ENCODE data around the gene GLB1L3.
"Not testable (repeated sequence)": the region's sequence is repeated elsewhere in the genome, so short reads cannot be mapped to it uniquely, and the experiment has no call there.

The GLB1L3 gene

GRCh38 chr11:134283461-134284230, 7.5 kb downstream of the GLB1L3 start:
- H3K9ac ChIP-seq (ENCODE audit: low read depth in 1 of 2, low read length in 2 of 2): no peak overlapping the region
- H3K9me3 ChIP-seq (ENCODE audit: control insufficient read depth in 1 of 2, low read length in 2 of 2): no peaks in the 10 kb centered on the region
- no peaks in the 10 kb centered on the region for H3K4me1 ChIP-seq (ENCODE audit: control insufficient read depth in 1 of 2, insufficient read depth in 2 of 2, low read length in 2 of 2)
- H3K27ac ChIP-seq (ENCODE audit: low read depth, low read length): no peak overlapping the region
- no peaks in the 10 kb centered on the region for H3K36me3 ChIP-seq (ENCODE audit: control insufficient read depth in 1 of 2, insufficient read depth in 2 of 2, low read length in 2 of 2)
- no peak overlapping the region for H3K4me3 ChIP-seq (ENCODE audit: low read depth in 1 of 2, low read length in 2 of 2)
- peaks cover 3 to 4% of the 10 kb centered on the region in 2 donors for H3K27me3 ChIP-seq (ENCODE audit: control insufficient read depth in 1 of 2, insufficient read depth in 2 of 2, low read length in 2 of 2)

- not testable (repeated sequence) for H3K9ac ChIP-seq (ENCODE audit: low read depth in 1 of 2, low read length in 2 of 2); H3K4me3 ChIP-seq (ENCODE audit: low read depth in 1 of 2, low read length in 2 of 2); H3K36me3 ChIP-seq (ENCODE audit: control insufficient read depth in 1 of 2, insufficient read depth in 2 of 2, low read length in 2 of 2); H3K27me3 ChIP-seq (ENCODE audit: control insufficient read depth in 1 of 2, insufficient read depth in 2 of 2, low read length in 2 of 2); H3K4me1 ChIP-seq (ENCODE audit: control insufficient read depth in 1 of 2, insufficient read depth in 2 of 2, low read length in 2 of 2); H3K27ac ChIP-seq (ENCODE audit: low read depth, low read length); H3K9me3 ChIP-seq (ENCODE audit: control insufficient read depth in 1 of 2, low read length in 2 of 2)
Measured at GRCh38 chr11:134284349-134284748, 8.2 kb downstream of the GLB1L3 start.

- no peak overlapping the region for H3K4me3 ChIP-seq (ENCODE audit: low read depth in 1 of 2, low read length in 2 of 2)
Measured at GRCh38 chr11:134287561-134287960, 11.4 kb downstream of the GLB1L3 start.

GRCh38 chr11:134288486-134288885, 12.3 kb downstream of the GLB1L3 start:
- Histone ChIP-seq H3K27ac (ENCODE audit: low read depth, low read length) (no peak overlapping the region), H3K9me3 (ENCODE audit: control insufficient read depth in 1 of 2, low read length in 2 of 2) (no peaks in the 10 kb centered on the region), H3K4me3 (ENCODE audit: low read depth in 1 of 2, low read length in 2 of 2) (no peak overlapping the region), H3K4me1 (ENCODE audit: control insufficient read depth in 1 of 2, insufficient read depth in 2 of 2, low read length in 2 of 2) (no peaks in the 10 kb centered on the region), H3K27me3 (ENCODE audit: control insufficient read depth in 1 of 2, insufficient read depth in 2 of 2, low read length in 2 of 2) (no peaks in the 10 kb centered on the region), H3K36me3 (ENCODE audit: control insufficient read depth in 1 of 2, insufficient read depth in 2 of 2, low read length in 2 of 2) (no peaks in the 10 kb centered on the region), H3K9ac (ENCODE audit: low read depth in 1 of 2, low read length in 2 of 2) (no peak overlapping the region)

More at GRCh38 chr11:134287561-134287960, 11.4 kb downstream of the GLB1L3 start:
- Histone ChIP-seq H3K9ac (ENCODE audit: low read depth in 1 of 2, low read length in 2 of 2) (no peak overlapping the region), H3K27ac (ENCODE audit: low read depth, low read length) (no peak overlapping the region), H3K4me1 (ENCODE audit: control insufficient read depth in 1 of 2, insufficient read depth in 2 of 2, low read length in 2 of 2) (no peaks in the 10 kb centered on the region), H3K27me3 (ENCODE audit: control insufficient read depth in 1 of 2, insufficient read depth in 2 of 2, low read length in 2 of 2) (no peaks in the 10 kb centered on the region), H3K36me3 (ENCODE audit: control insufficient read depth in 1 of 2, insufficient read depth in 2 of 2, low read length in 2 of 2) (no peaks in the 10 kb centered on the region), H3K9me3 (ENCODE audit: control insufficient read depth in 1 of 2, low read length in 2 of 2) (no peaks in the 10 kb centered on the region)

- no peak overlapping the region for H3K4me3 ChIP-seq (ENCODE audit: low read depth in 1 of 2, low read length in 2 of 2)
Measured at GRCh38 chr11:134289167-134289566, 13.0 kb downstream of the GLB1L3 start.

GRCh38 chr11:134289789-134290188, 13.6 kb downstream of the GLB1L3 start:
- H3K4me1 ChIP-seq (ENCODE audit: control insufficient read depth in 1 of 2, insufficient read depth in 2 of 2, low read length in 2 of 2): no peaks in the 10 kb centered on the region
- H3K4me3 ChIP-seq (ENCODE audit: low read depth in 1 of 2, low read length in 2 of 2): no peak overlapping the region
- H3K9ac ChIP-seq (ENCODE audit: low read depth in 1 of 2, low read length in 2 of 2): no peak overlapping the region
- H3K27me3 ChIP-seq (ENCODE audit: control insufficient read depth in 1 of 2, insufficient read depth in 2 of 2, low read length in 2 of 2): no peaks in the 10 kb centered on the region
- H3K9me3 ChIP-seq (ENCODE audit: control insufficient read depth in 1 of 2, low read length in 2 of 2): no peaks in the 10 kb centered on the region
- H3K27ac ChIP-seq (ENCODE audit: low read depth, low read length): no peak overlapping the region
- no peaks in the 10 kb centered on the region for H3K36me3 ChIP-seq (ENCODE audit: control insufficient read depth in 1 of 2, insufficient read depth in 2 of 2, low read length in 2 of 2)

More at GRCh38 chr11:134289167-134289566, 13.0 kb downstream of the GLB1L3 start:
- Histone ChIP-seq H3K9me3 (ENCODE audit: control insufficient read depth in 1 of 2, low read length in 2 of 2) (no peaks in the 10 kb centered on the region), H3K4me1 (ENCODE audit: control insufficient read depth in 1 of 2, insufficient read depth in 2 of 2, low read length in 2 of 2) (no peaks in the 10 kb centered on the region), H3K36me3 (ENCODE audit: control insufficient read depth in 1 of 2, insufficient read depth in 2 of 2, low read length in 2 of 2) (no peaks in the 10 kb centered on the region), H3K9ac (ENCODE audit: low read depth in 1 of 2, low read length in 2 of 2) (no peak overlapping the region), H3K27ac (ENCODE audit: low read depth, low read length) (no peak overlapping the region), H3K27me3 (ENCODE audit: control insufficient read depth in 1 of 2, insufficient read depth in 2 of 2, low read length in 2 of 2) (no peaks in the 10 kb centered on the region)

GRCh38 chr11:134290646-134291045, 14.5 kb downstream of the GLB1L3 start:
- no peak overlapping the region for H3K27ac ChIP-seq (ENCODE audit: low read depth, low read length)
- H3K4me3 ChIP-seq (ENCODE audit: low read depth in 1 of 2, low read length in 2 of 2): no peak overlapping the region
- H3K36me3 ChIP-seq (ENCODE audit: control insufficient read depth in 1 of 2, insufficient read depth in 2 of 2, low read length in 2 of 2): no peaks in the 10 kb centered on the region
- no peaks in the 10 kb centered on the region for H3K4me1 ChIP-seq (ENCODE audit: control insufficient read depth in 1 of 2, insufficient read depth in 2 of 2, low read length in 2 of 2)
- H3K9ac ChIP-seq (ENCODE audit: low read depth in 1 of 2, low read length in 2 of 2): no peak overlapping the region
- no peaks in the 10 kb centered on the region for H3K9me3 ChIP-seq (ENCODE audit: control insufficient read depth in 1 of 2, low read length in 2 of 2)
- H3K27me3 ChIP-seq (ENCODE audit: control insufficient read depth in 1 of 2, insufficient read depth in 2 of 2, low read length in 2 of 2): no peaks in the 10 kb centered on the region

- H3K9ac ChIP-seq (ENCODE audit: low read depth in 1 of 2, low read length in 2 of 2): no peak overlapping the region
- no peaks in the 10 kb centered on the region for H3K9me3 ChIP-seq (ENCODE audit: control insufficient read depth in 1 of 2, low read length in 2 of 2)
- no peak overlapping the region for H3K27ac ChIP-seq (ENCODE audit: low read depth, low read length)
- H3K4me3 ChIP-seq (ENCODE audit: low read depth in 1 of 2, low read length in 2 of 2): no peak overlapping the region
- H3K36me3 ChIP-seq (ENCODE audit: control insufficient read depth in 1 of 2, insufficient read depth in 2 of 2, low read length in 2 of 2): no peaks in the 10 kb centered on the region
- no peaks in the 10 kb centered on the region for H3K27me3 ChIP-seq (ENCODE audit: control insufficient read depth in 1 of 2, insufficient read depth in 2 of 2, low read length in 2 of 2)
- no peaks in the 10 kb centered on the region for H3K4me1 ChIP-seq (ENCODE audit: control insufficient read depth in 1 of 2, insufficient read depth in 2 of 2, low read length in 2 of 2)
Measured at GRCh38 chr11:134291196-134291595, 15.0 kb downstream of the GLB1L3 start.

- Histone ChIP-seq H3K4me1 (ENCODE audit: control insufficient read depth in 1 of 2, insufficient read depth in 2 of 2, low read length in 2 of 2) (no peaks in the 10 kb centered on the region), H3K36me3 (ENCODE audit: control insufficient read depth in 1 of 2, insufficient read depth in 2 of 2, low read length in 2 of 2) (no peaks in the 10 kb centered on the region), H3K9me3 (ENCODE audit: control insufficient read depth in 1 of 2, low read length in 2 of 2) (no peaks in the 10 kb centered on the region), H3K27me3 (ENCODE audit: control insufficient read depth in 1 of 2, insufficient read depth in 2 of 2, low read length in 2 of 2) (no peaks in the 10 kb centered on the region), H3K4me3 (ENCODE audit: low read depth in 1 of 2, low read length in 2 of 2) (no peak overlapping the region), H3K27ac (ENCODE audit: low read depth, low read length) (no peak overlapping the region), H3K9ac (ENCODE audit: low read depth in 1 of 2, low read length in 2 of 2) (no peak overlapping the region)
Measured at GRCh38 chr11:134292661-134293060, 16.5 kb downstream of the GLB1L3 start.

- no peaks in the 10 kb centered on the region for H3K4me1 ChIP-seq (ENCODE audit: control insufficient read depth in 1 of 2, insufficient read depth in 2 of 2, low read length in 2 of 2)
- no peaks in the 10 kb centered on the region for H3K36me3 ChIP-seq (ENCODE audit: control insufficient read depth in 1 of 2, insufficient read depth in 2 of 2, low read length in 2 of 2)
- no peak overlapping the region for H3K27ac ChIP-seq (ENCODE audit: low read depth, low read length)
- H3K27me3 ChIP-seq (ENCODE audit: control insufficient read depth in 1 of 2, insufficient read depth in 2 of 2, low read length in 2 of 2): no peaks in the 10 kb centered on the region
- H3K4me3 ChIP-seq (ENCODE audit: low read depth in 1 of 2, low read length in 2 of 2): no peak overlapping the region
- H3K9ac ChIP-seq (ENCODE audit: low read depth in 1 of 2, low read length in 2 of 2): no peak overlapping the region
- no peaks in the 10 kb centered on the region for H3K9me3 ChIP-seq (ENCODE audit: control insufficient read depth in 1 of 2, low read length in 2 of 2)
Measured at GRCh38 chr11:134293119-134294113, 17.2 kb downstream of the GLB1L3 start.

Data from duodenal mucosa (tissue), 2 donors.